GM18511 (cell line): Measurements from ENCODE around the gene B4GALT5.
"Not testable (repeated sequence)": the region's sequence is repeated elsewhere in the genome, so short reads cannot be mapped to it uniquely, and the experiment has no call there.

Experiments used
- ATAC-seq: cut with Tn5 transposase; IDR thresholded peaks from one replicate; pipeline ENCODE4 v1.9.1; 2021; ENCODE audit warnings: mild to moderate bottlenecking, moderate library complexity; ENCODE audit not compliant: unreplicated experiment

The B4GALT5 gene

DNA sequence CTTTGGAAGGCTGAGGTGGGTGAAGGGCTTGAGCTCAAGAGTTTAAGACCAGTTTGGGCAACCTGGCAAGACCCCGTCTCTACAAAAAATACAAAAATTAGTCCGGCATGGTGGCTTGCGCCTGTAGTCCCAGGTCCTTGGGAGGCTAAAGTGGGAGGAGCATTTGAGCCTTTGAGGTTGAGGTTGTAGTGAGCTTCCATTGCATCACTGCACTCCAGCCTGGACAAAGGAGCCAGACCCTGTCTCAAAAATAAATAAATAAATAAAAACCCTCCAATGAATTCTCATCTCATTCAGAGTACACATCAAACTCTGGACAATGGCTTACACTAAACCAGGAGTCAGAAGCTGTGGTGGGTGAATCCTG lies 31.8 kb downstream of the B4GALT5 start:
- ATAC-seq: no peak

DNA sequence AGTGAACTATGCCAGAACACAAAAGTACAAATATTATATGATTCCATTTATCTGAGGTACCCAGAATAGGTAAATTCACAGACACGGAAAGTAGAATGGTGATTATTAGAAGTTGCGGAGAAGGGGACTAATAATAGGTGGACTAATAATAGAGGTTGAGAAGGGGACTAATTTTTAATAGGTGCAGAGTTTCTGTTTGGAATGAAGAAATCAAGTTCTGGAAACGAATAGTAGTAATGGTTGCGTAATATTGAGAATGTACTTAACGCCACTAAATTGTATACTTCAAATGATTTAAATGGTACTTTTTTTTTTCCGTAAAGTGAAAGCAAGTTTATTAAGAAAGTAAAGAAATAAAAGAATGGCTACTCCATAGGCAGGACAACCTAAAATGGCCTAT lies 33.2 kb downstream of the B4GALT5 start:
- no peak for ATAC-seq

DNA sequence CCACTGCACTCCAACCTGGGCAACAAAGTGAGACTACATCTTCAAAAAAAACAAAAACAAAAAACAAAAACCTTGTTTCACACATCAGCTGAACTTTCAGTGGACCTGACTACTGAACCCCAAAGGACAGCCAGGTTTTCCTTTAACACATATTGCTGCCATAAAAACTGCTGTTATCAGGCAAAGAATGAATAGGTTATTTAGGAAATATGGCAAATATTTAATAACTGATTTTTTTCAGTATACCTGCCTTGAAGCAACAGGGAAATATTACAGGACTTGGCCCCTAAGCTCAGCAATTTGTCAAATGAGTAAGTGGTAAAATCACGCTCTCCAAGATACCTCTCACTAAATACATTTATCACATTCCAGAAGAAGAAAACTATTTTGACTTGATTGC lies 34.0 kb downstream of the B4GALT5 start:
- ATAC-seq: no peak

DNA sequence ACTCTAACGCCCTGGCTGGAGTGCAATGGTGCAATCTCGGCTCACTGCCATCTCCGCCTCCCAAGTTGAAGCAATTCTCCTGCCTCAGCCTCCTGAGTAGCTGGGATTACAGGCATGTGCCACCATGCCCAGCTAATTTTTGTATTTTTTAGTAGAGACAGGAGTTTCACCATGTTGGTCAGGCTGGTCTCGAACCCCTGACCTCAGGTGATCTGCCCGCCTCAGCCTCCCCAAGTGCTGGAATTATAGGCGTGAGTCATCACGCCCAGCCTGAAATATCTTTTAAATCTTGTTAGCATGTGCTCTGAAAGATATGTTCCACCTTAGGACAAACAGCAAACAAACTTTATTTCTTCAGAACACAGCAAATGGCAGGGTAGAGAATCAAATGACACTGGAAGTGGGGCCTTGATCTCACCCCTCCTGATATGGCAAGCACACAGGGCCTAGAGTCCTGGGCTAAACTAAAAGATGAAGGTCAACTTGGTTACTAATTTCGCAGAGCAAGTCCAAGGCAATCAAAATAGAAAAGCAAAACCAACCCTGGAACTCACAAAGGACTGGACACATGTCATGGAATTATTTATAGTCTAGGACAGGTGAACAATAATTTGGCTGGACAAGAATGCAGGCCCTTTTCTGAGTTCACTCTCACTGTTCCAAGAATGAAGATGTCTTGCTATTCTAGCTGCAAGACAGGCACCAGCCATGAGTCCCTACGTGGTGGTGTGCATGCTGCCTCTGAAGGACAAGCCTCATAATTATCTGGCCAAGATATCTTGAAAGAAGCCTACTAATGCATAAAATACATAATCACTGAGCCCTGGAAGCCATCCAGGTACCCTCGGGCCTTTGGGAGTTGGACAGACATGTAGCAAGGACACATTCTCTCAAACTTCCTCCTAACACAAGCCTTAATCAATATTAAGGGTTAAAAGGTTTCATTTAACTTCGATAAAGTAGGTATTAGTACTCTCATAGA lies 35.6 kb downstream of the B4GALT5 start:
- ATAC-seq: no peak

DNA sequence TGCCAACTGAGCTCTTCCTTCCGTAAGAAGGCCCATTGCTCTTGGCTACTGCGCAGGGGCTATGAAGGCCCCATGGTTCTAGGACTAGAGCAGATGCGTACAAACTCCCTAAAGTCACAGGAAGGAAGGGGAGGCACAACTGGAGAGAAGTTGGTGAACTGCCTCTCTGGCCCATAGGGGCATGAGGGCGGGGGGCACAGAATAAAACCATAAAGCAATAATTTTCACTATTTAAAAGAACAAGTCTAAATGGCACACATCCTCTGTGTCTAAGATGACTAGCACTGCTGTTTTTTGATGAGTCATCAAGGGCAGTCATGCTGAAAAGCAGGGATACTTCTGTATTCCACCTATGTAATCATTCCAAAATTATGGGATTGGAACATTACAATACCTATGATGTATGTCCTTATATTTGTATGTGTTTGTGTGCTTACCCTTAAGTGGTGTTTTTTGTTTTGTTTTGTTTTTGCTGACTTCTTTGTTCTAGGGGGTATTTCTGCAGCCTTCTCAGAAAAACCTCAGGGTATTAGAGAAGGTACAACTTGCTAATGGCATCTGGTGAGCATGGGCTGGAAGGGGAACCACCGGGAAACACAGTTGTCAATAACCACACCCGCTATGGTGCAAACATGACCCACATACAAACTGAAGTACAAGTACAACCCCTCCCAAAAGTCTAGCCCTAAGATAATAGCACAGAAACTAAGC lies 36.9 kb downstream of the B4GALT5 start:
- ATAC-seq: peak; percentile 58

DNA sequence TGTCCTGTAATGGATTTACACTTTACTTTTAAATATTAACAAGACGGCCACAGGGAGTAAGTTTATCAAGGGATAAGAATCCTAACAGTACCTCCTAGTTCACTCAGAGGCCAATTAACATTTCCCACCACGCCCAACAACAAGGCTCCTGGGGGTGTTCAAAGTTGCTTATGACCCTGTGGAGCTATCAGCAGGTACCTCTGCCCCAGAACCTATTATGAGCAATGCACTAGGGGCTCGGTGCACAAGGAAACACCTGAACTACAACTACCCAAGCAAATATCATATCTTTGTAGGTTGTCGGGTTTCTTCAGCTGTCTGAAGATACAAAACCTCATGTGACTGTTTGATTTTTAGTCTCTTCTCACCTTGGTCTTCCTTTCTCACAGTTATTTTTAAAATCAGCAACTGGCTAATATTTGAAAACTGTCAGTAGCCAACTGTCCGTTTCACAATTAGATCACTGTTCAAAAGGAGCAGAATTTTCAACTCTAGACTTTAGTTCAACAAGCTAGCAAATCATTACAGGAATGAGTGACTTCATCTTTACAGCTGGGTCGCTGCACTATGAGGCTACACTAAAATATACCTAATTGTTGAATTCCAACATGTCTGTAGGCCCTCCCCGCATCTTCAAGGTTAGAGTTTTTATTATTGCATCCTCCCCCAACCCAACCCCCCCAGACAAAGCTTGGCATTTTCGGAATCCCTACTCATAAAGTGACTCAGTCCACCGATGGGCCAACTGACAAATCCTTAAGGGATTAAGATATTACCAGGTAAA lies 38.1 kb downstream of the B4GALT5 start:
- ATAC-seq: peak; percentile 57

DNA sequence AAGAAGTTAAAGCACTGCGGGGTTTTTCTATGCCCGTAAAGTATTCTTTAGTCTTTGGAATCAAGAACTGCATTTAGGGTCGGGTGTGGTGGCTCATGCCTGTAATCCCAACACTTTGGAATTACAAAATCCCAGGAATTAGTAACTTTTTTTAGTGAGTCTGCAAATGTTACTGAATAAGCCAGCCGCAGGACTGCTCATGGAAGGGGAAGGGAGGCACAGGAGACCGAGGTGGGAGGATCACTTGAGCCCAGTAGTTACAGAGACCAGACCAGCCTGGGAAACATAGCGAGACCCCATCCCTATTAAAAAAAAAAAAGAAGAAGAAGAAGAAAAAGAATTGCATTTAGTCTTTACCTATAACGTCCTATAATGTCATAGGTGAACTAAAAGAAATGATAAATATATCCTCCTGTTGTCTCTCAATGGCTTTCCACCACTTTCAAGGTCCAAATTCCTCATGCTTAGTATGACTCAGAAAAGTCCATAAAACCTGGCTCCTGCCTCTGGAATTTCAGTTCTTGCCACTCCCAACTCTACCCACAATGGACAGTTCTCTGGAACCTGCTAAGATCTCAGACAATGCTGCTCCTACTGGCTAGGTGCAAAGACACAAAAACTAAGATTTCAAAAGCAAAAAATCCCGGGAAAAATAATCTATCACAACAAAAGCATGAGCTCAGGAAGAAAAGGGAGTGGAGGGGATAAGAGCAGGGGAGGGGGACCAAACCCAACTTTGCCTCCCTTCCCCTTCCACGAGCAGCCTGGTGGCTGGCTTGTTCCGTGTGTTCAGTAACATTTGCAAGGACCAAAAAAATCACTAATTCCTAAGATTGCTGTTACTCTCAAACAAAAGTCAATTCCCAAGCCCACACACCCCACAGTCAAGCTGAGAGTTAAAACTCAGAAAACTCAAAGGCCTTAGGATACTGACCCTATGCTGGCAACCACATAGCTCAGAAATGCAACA lies 39.0 kb downstream of the B4GALT5 start:
- no peak for ATAC-seq

DNA sequence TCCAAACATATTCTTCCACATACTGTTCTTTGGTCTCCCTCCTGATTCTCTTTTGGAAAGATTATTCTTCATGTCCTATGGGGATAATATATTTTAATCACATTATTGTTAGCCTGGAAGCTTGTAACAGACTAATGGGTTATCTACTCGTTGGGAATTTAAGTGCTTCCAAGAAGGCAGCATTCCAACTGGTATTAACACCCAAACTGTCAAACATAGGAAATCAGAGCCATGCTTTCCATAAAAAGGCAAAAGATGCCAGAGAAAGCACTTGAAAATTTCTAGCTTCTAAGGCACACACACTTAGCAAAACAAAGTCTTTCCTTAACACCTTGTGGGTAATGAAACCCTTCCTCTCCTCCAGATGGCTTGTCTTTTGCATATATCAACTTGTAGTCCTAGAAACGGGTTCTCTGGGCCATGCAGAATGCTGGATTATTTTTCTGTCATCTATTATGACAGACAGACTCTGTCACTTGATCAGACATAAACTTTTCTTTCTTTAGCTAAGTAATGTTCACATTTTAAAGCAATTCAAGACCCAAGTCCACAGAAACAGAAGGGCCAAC lies 41.5 kb downstream of the B4GALT5 start:
- no peak for ATAC-seq

DNA sequence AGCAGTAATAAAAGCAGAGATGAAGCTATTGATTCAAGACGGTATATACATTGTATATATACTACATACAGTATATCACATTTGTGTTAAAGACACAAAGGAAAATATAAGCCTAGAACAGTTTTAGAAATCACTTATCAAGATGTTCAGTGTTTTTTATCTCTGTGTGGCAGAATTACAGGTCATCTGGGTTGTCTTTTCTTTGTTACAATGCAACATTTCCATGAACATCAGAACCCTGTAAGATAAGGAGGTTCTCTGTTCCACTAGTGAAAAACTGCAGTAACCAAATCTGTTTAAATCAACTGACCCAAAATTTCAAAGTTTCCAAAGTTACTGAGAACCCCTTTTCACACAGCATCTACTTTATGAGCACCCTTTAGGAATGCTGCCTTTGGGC lies 42.2 kb downstream of the B4GALT5 start:
- ATAC-seq: no peak

DNA sequence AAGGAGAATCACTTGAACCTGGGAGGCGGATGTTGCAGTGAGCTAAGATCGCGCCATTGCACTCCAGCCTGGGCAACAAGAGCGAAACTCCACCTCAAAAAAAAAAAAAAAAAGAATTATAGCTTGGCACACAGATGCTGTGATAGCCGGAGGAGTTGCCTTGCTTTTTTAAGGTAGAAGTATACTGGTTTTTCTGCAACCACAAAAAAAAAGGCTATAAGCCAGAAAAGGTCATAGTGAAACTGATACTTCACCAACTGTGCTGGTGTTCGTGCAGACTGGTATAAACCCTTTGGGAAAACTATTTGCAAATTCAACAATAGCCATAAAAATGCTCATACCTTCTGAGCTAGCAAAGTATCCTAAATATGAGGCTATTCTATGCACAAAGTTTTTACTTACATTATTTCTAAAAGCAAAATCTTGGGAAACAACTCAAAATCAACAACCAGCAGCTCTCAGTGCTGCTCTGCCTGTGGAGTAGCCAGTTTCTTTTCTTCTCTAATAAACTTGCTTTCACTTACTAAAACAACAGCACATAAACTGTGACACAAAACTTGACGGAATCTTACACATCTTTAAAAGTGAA lies 44.0 kb downstream of the B4GALT5 start:
- ATAC-seq: peak; percentile 70

DNA sequence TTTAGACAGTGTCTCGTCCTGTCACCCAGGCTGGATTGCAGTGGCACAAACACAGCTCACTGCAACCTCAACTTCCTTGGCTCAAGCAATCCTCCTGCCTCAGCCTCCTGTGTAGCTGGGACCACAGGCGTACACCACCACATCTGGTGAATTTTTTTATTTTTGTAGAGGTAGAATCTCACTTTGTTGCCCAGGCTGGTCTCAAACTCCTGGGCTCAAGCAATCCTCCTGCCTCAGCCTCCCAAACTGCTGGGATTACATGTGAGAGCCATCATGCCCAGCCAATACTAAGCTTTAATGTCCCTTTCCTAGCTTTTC lies 44.8 kb downstream of the B4GALT5 start:
- ATAC-seq: not testable (repeated sequence)

DNA sequence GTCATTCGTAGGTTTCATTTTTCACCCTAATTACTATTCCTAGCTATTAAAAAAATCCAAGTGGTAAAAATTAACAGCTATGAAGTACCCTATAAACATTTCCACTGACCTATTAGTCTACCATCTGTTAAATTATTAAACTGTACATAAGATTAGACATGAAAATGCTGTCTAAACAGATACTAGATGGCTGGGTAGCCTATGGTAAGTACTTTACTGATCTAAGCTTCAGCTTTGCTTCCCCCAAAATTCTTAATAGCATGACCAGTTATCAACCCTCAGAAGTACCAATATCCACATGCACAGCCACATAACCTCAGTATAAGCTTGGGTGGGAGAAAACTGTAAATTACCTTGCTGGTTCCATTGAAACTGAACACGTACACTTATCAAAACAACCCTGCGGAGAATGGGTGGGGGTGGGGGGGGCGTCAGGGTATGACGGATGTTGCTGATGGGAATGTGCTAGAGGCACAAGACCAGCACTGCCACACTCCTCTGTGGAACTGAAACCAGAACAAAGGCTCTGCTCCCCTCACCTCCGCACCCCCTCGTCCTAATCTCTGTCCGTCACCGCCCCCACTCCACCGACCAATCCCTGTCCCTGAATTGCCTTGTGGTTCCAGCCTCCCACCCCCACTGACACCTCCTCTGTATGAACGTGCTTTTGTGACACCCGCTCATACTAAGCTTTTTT lies 45.3 kb downstream of the B4GALT5 start:
- ATAC-seq: peak; percentile 79

DNA sequence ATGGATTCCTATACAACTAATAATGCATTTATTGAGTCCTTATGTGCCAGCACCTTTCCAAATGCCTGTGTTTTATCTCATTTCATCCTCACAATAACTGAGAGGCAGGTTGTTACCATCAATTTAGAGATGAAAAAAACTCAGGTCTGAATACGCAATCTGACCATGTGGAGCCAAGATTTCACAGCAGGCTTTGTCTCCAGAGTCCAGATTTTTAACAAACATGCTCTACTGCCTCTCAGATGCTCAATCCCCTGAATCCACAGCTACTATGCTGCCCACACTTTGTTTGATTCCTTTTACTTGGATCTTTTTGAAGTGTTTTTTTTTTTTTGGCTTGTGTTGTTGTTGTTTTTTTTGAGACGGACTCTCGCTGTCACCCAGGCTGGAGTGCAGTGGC lies 46.8 kb downstream of the B4GALT5 start:
- no peak for ATAC-seq

DNA sequence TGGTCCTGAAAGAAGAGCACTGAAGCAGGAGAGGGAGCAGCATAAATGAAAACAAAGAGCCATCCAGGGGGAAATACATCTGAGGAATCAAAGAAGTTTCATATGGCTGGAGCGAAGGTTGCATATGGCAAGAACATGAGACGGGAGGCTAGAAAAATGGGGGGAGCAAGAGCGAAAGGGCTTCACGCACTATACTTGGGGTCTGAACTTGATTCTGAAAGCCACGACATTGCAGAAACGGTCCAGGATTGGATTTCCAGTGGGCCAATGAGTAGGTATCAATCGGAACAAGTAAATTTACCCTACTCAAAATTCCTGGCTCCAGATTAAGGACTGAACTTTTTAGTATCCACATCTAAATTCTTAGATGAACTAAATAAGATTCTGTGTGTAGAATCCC lies 47.9 kb downstream of the B4GALT5 start:
- no peak for ATAC-seq

DNA sequence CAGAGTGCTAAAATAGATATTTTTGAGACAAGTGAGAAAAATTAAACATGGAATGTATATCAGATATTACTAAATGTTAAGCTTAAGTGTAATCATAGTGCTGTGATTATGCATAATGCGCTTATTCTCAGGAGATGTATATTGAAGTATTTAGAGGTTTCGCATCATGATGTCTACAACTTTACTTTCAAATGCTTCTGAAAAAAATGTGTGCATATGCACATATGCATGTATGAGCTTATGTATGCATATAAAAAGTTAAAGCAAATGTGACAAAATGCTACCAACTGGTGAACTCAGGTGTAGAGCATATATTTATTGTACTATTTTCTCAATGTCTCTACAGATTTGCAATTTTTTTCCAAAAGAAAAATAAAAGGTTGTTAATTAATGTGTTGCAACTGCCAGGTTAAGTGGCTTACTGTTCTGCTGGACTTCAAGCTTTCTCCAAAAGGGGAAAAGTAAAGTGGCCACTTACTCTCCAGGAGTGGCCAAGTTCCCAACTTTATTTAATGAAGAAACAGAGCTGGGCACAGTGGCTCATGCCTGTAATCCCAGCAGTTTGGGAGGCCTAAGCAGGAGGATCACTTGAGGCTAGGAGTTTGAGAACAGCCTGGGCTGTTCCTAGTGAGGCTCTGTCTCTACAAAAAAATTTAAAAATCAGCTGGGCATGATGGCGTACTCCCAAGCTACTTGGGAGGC lies 48.9 kb downstream of the B4GALT5 start:
- ATAC-seq: no peak

DNA sequence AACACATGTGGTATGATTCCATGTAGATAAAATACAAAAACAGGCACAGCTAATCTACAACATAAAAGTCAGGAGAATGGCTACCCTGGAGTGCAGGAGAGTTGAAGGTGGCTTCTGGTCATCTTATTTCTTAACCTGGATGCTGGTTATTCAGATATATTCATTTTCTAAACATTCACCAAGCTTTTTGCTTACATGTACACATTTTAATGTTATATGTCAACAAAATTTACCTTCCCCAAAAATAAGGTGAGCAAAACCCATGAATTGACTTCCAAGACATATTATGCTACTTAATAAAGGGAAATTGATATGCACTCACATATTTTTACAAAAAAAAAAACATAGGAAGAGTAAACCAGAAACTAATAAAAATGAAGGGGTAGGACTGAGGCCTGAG lies 50.6 kb downstream of the B4GALT5 start:
- ATAC-seq: no peak

DNA sequence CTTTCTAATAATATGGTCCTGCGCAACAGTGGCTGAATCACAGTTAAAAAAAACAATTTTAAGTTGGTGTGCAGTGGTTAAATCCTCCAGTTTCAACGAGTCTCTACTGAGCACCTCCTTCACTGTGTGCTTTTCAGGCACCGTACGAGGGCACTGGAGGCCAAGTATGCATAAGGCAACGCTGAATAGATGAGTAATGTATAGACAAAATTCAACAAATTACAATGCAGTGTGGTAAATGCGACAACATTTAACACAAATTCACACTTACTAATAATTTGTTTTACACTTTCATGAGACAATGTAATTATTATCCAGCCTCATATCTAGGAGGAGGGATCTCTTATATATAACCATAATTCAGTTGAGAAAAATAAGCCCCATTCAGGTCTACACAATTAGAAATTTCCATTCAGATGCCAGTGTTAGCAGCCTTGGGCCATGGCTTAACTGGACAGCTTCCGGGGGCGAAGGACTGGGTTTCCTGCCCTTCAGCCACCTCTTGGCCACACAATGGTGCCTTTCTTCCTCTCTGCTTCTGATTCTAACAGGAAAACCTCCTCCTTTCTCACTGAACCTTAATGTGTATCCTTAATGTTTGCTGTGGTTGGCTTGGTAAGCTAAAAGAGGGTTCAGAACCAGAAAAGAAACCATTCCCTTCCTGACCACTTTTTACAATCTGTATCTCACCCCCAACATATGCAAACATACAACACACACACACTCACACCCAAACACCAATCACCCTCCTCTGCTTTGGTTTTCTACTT lies 51.9 kb downstream of the B4GALT5 start:
- no peak for ATAC-seq

DNA sequence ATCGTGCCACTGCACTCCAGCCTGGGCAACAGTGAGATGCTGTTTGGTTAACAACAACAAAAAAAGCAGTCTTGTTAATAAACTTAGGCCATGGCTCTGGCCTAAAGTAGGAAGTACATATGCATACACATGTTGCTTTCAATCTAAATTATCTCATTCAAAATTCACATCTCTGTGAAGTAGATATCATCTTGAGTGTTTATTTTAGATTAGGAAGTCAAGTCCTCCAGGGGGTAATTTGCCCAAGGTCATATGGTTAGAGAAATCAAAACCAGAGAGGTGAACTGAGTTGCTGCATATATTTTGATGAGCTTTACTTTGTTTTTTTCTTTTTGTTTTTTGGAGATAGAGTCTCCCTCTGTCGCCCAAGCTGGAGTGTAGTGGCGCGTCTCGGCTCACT lies 52.8 kb downstream of the B4GALT5 start:
- ATAC-seq: no peak
